CD1c-positive myeloid dendritic cell (primary cell): Measurements from ENCODE around the gene DLG3.
"Not testable (repeated sequence)": the region's sequence is repeated elsewhere in the genome, so short reads cannot be mapped to it uniquely, and the experiment has no call there.

Source experiments
- DNase-seq: peaks from one replicate; pipeline ENCODE4 v3.0.0-alpha.2; 2016; ENCODE audit errors: extremely low spot score

Gene DLG3

GRCh38 chrX:70444326-70444945, at the start of gene DLG3:
TSS of gene DLG3 (plus strand) at chrX:70444835. CDS start at chrX:70445202, 367 bp downstream.
- DNase-seq: no peak

DNA sequence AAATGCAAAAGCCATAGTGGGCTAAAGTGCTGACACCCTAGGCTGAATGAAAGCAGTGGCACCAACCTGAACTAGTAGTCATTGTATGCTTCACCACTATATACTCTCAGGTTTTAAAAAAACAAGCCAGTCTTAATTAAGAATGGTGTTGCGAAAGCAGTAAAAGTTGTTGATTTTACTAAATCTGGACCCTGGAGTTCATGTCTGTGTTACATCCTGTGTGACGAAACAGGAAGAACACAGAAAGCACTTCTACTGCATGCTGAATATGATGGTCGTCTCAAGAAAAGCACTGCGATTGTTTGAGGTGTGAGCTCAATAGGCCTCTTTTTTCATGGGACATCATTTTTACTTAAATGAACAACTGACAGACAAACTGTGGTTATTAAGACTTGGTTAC, 45.7 kb upstream of the DLG3 start:
- peak; percentile 32 for DNase-seq

DNA sequence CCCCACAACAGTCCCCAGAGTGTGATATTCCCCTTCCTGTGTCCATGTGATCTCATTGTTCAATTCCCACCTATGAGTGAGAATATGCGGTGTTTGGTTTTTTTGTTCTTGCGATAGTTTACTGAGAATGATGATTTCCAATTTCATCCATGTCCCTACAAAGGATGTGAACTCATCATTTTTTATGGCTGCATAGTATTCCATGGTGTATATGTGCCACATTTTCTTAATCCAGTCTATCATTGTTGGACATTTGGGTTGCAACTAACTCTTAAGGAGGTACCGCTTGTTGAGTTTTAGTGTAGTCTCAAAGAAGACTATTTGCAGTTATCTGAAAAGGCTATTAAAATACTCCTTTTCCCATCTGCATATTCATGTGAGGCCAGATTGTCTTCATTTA, 44.5 kb upstream of the DLG3 start:
- not testable (repeated sequence) for DNase-seq

DNA sequence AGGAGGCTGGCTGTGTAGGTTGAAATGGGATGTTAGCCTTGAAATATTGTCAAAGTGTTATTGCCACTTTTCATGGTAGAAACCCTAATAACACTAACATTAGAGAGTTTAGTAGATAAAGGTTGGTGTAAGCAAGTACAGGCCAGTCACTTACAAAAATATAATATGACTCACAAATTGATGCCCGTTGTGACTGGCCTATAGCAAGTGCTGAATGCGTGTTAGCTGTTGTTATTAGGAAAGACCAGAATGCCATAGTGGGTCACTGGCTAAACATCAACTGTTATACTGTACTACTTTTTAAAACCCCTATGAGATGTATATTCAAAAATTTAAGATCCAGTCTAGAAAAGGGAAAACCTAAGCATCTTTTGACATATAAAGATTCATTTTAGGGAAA, 41.9 kb upstream of the DLG3 start:
- DNase-seq: no peak

DNA sequence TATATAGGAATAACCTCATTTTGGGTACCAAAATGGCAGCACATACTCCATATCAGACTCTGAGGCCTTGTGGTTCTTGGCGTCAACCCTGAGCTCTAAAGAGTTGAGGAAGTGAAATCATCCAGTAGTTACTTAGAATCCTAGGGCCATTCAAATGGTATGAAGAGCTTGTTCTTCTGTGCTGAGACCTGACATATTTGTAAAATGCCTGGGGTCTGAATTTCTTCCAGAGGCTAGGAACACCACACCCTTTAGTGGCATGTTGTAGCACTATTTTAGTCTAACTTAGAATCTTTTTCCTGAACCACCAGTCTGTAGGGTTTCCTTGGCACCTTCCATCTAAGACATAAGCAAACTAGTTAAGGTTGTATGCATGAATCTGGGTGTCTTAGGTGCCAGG, 39.6 kb upstream of the DLG3 start:
- no peak for DNase-seq

DNA sequence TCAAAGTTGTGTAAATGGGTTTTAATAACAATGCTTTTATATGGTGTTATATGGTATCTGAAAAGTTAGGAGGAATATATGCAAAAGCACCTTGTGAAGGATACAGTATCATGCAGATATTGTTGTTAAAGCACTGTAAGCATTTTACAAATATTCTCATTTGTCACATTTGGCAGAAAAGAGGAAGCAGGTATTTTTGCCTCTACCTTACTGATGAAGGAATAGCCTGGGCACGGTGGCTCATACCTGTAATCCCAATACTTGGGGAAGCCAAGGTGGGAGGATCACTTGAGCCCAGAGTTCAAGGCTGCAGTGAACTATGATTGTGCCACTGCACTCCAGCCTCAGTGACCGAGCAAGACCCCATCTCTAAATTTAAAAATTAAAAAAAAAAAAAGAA, 33.7 kb upstream of the DLG3 start:
- DNase-seq: no peak

- no peak for DNase-seq
Observed at GRCh38 chrX:70411475-70411874, 33.2 kb upstream of the DLG3 start.

GRCh38 chrX:70421618-70422017, 23.0 kb upstream of the DLG3 start:
- DNase-seq: no peak

GRCh38 chrX:70422851-70423341, 21.7 kb upstream of the DLG3 start, which contains the start of gene GDPD2:
TSS of gene GDPD2 (plus strand) at chrX:70423314. CDS start at chrX:70424985, 1,671 bp downstream.
- DNase-seq: no peak

DNA sequence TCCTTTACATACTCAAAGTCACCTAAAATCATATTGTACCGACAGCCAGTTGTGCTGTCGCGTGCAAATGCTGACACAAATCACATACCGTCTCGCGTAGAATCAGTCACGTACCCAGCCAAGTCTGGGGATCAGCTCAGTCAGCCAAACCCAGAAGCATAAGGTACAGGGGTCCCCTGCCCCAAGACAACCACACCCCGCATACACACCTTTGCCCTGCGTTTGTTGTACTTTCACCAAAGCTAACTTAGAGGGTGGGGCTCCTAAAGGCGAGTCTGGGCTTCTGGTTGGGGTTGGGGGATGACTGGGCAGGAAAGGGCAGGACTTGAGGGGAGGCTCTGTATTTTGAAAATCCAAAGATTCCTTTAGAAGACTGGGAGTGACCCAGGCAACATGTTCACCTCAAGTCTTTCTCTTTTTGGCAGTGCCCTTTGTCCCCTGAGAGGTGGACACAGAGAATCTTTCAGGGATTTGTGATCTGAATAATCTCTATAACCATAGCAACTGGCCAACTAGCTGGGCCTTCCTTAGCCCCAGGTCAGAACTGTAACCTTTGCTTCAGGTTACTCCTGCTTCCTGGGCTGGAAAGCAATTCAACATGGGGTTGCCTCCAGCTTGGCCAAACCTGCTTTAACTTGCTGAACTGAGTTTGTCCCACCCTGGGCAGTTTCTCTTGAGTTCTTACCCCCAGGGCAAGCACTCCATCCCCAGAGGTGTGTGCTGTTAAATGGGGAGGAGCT, 20.5 kb upstream of the DLG3 start:
- DNase-seq: no peak

DNA sequence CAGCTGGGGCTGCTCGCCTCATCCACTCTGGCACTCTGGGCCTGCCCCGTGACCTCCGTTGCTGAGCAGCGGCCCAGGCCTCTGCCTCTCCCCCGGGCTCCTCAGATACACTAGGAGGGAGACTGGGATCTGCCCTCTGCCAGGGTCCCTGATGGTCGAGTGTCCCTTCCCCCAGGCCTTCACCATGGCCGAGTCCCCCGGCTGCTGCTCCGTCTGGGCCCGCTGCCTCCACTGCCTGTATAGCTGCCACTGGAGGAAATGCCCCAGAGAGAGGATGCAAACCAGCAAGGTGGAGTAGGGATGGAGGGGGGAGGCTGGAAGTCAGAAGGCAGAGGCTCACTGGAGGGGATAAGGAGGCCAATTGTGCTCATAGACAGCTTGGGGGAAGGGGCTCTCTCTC, 19.8 kb upstream of the DLG3 start:
- DNase-seq: no peak

DNA sequence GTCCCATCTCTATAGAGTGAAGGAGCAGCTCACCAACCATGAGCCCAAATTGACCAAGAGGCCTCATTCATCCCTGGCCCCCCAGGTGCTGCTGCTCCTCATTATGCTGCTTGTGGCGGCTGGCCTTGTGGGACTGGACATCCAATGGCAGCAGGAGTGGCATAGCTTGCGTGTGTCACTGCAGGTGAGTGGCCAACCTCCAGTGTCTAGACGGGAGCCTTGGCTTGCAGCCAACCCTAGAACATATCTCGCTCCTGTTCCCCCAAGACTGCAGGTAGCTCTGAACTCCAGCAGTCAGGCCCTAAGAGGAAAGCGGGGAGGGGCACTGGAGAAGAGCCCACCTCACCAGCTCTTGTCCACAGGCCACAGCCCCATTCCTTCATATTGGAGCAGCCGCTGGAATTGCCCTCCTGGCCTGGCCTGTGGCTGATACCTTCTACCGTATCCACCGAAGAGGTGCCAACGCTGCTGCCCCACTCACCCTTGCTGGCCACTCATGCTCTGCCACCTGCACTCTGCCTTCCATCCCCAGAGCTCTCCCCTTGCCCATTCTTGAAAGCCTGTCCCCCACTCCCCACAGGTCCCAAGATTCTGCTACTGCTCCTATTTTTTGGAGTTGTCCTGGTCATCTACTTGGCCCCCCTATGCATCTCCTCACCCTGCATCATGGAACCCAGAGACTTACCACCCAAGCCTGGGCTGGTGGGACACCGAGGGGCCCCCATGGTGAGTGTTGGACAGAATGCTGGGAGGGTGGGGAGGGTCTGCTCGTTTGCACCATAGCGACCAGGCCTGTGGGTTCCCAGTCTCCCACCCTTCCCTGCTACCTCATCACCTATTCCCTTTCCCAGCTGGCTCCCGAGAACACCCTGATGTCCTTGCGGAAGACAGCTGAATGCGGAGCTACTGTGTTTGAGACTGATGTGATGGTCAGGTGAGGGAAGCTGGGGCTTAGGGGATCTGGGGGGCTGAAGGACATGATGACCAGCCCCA, 18.1 kb upstream of the DLG3 start:
- DNase-seq: no peak

DNA sequence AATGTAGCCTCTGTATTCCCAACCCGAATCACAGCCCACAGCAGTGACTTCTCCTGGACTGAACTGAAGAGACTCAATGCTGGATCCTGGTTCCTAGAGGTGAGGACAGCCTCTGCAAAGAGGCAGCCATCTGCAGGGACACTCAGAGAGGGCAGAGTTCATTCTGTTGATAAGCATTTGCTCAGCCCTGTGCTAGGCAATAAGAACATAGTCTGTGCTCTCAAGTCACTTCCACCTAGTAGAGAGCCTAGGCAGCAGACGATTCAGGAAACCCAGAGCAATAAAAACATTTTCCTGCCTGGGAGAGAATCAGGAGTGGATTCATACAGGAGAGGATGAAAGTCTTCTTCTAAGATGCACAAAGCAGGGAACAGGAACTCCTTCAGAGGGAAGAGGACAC, 17.3 kb upstream of the DLG3 start:
- no peak for DNase-seq

DNA sequence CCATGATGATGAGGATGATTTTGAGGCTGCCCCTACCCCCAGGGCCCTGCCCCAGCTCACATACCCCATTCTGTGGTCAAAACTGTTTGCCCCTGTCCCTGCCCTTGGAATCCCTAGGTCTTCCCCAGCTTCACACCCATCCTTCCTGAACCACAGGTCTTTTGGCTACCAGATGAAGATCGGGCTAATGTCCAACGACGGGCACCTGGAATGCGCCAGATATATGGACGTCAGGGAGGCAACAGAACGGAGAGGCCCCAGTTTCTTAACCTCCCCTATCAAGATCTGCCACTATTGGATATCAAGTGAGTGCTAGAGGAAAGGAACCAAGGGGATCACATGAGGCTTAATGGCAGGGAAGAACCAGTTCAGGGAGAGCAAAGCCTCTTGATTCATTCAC, 14.9 kb upstream of the DLG3 start:
- no peak for DNase-seq

GRCh38 chrX:70432936-70433847, 11.4 kb upstream of the DLG3 start:
- DNase-seq: peak; percentile 1

- peak; percentile 62 for DNase-seq
Observed at GRCh38 chrX:70433848-70434351, 10.7 kb upstream of the DLG3 start.

GRCh38 chrX:70434352-70434866, 10.2 kb upstream of the DLG3 start:
- DNase-seq: peak; percentile 65

DNA sequence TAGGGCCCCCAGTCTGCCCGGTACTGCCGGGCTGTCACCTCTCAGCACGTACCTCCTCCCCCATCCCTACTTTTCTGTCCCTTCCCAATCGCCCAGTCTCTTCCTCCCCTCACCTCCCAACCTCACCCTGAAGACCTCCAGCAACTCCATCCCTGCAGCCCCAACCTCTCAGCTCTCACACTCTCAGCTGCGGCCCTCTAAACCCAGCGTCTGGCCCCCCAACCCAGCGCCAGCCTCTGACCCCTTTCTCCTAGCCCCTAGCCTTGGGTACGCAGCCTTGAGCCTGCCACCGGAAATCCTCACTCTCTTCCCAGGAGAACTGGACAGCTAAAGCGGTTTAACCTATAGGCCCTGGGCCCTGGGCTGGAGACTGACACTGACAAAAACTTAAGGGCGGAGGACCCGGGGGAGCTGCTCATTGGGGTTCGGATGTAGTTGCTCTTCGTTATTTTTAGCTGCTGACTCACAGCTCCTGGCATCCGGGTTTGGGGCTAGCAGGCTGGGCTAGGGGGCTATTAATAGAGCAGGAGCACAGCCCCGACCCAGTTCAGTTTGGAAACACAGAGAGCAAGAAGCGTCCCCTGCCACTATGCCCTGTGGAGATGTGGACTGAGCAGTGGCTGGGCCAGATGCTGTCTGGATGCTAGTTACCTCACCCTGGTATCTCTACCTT, 9.6 kb upstream of the DLG3 start:
- no peak for DNase-seq

DNA sequence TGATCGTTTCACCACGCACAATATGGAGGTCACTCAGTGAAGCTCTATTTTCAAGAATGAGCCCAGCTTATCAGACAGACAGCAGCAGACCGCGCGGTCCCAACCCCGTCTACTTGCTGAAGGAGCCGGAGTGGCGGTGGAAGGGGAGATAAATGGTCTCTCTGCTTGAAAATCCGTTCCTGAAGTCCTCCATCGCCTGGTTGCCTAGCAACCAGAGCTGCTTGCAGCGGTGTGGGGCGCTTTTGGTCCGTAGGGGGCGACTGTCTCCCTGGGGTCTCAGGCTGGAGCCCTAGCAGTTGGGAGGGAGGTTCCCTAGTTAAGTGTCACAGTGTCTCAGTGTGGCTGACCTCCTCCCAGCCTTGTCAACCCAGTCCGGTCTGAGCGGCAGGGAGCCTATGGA, 8.3 kb upstream of the DLG3 start:
- peak; percentile 3 for DNase-seq

GRCh38 chrX:70437011-70437410, 7.6 kb upstream of the DLG3 start:
- DNase-seq: no peak
